Effector memory CD4-positive, alpha-beta T cell (primary cell): ENCODE results near the gene PTMA.
A peak's percentile ranks its signal among the peaks of the same experiment; 100 is the strongest.

Experiments
- DNase-seq, 3 donors: peaks; one replicate each; pipeline ENCODE4 v3.0.0-alpha.2; 2020
- H3K27ac ChIP-seq: 2 replicates; pipeline ENCODE4 v1.7.0; 2013; ENCODE audit warnings: mild to moderate bottlenecking, low read length, moderate library complexity; ENCODE audit not compliant: insufficient read depth, poor library complexity, severe bottlenecking
- H3K27me3 ChIP-seq: replicated peaks from 2 replicates; pipeline ENCODE4 v1.7.0; 2013; ENCODE audit warnings: mild to moderate bottlenecking, low read length; ENCODE audit not compliant: insufficient read depth, control insufficient read depth, poor library complexity, severe bottlenecking
- H3K36me3 ChIP-seq: 2 replicates; pipeline ENCODE4 v1.7.0; 2013; ENCODE audit warnings: mild to moderate bottlenecking, low read length, moderate library complexity; ENCODE audit not compliant: control insufficient read depth, insufficient read depth
- H3K4me1 ChIP-seq: 2 replicates; pipeline ENCODE4 v1.7.0; 2013; ENCODE audit warnings: low read length, mild to moderate bottlenecking; ENCODE audit not compliant: control insufficient read depth, insufficient read depth, poor library complexity, severe bottlenecking
- H3K4me3 ChIP-seq: 2 replicates; pipeline ENCODE4 v1.7.0; 2013; ENCODE audit warnings: low read length, low read depth, mild to moderate bottlenecking; ENCODE audit not compliant: insufficient read depth, poor library complexity, severe bottlenecking
- H3K9me3 ChIP-seq: 2 replicates; pipeline ENCODE4 v1.7.0; 2013; ENCODE audit warnings: mild to moderate bottlenecking, low read length, moderate library complexity; ENCODE audit not compliant: control insufficient read depth

PTMA gene

DNA sequence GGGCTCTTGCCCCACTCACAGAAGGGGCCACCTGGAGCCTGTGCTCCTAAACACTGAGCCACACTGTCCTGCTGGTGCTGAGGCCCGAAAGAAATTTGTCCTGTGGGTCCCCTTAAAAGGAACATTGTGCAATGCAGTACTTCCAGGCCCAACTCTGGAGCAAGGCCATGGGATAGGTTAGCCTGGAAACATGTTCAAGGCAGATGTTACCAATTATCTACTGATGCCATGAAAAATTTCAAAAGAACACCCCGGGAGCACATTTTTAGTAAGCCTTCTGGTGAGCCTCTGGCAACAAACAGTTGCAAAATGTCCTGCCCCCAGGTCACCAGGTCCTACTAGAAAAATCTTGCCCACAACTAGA is 12.3 kb upstream of the PTMA start:
- no peaks in the 10 kb centered on the region for H3K9me3 ChIP-seq
- H3K27ac ChIP-seq, result no peak overlapping the region
- no peaks in the 10 kb centered on the region for H3K27me3 ChIP-seq
- no peak for DNase-seq
- H3K4me3 ChIP-seq, result no peak overlapping the region
- H3K36me3 ChIP-seq, result no peaks in the 10 kb centered on the region
- no peaks in the 10 kb centered on the region for H3K4me1 ChIP-seq

DNA sequence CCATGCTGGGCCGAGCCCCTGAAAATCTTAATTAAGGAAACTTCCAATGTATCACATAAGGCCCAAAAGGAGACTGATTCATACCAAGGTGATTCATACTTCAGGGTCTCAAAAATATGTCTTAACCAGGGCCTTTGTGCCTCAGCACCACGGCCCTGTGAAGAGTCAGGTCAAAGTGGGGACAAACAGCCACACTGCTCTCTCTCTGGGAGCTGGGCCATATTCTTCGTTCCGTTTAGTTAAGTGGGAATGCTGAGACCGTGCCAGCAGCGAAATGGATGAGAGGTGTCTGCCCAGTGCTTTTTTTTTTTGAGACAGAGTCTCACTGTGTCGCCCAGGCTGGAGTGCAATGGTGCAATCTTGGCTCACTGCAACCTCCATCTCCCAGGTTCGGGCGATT is 9.3 kb upstream of the PTMA start:
- DNase-seq, result no peak
- no peak overlapping the region for H3K4me3 ChIP-seq
- H3K4me1 ChIP-seq, result no peaks in the 10 kb centered on the region
- no peaks in the 10 kb centered on the region for H3K27me3 ChIP-seq
- H3K9me3 ChIP-seq, result no peaks in the 10 kb centered on the region
- H3K36me3 ChIP-seq, result no peaks in the 10 kb centered on the region
- no peak overlapping the region for H3K27ac ChIP-seq

DNA sequence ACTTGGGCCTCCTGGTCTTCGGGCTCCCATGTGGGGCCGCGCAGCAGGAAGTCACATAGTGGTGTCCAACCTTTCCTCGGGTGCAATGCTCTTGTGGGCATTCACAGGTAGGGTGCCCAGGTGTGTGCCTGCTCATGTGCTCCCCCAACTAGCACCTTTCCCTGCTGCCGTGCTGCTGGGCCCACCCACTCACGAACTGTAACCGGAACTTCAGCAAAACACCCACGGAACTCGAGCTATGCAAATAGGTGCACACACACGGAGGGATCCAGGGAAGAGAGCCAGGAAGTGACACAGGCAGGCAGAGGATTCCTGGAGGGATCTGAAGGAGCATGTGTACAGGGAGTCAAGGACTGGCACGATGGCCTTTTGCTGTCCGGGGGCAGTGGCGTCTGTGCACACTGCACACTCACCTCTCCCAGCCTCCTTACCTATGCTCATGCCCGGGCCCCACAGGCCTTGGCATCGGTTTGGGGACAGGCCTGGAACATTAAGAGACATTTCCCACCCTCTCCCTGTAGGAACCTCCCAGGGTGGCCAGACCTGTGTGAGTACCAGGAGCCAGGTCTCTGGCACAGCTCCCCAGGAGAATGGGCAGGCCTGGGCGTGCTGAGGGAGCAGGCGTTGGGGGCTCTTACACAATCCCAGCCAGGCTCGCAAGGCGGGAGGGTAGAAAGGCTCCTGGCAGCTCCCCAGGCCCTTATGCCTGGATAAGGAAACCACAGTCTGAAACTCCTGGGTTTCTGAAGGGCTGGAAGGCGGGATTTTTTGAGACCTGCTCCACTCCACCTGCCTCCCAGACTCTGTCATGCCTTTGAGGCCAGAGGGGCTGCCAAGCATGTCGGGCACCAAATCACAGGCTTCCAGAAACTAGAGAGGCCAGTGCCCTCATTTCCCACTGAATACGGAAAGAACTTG is 6.6 kb upstream of the PTMA start:
- DNase-seq, result no peak
- H3K36me3 ChIP-seq, result no peaks in the 10 kb centered on the region
- no peaks in the 10 kb centered on the region for H3K27me3 ChIP-seq
- H3K4me1 ChIP-seq, result peaks cover 8% of the 10 kb centered on the region
- no peaks in the 10 kb centered on the region for H3K9me3 ChIP-seq
- H3K4me3 ChIP-seq, result no peak overlapping the region
- H3K27ac ChIP-seq, result no peak overlapping the region

DNA sequence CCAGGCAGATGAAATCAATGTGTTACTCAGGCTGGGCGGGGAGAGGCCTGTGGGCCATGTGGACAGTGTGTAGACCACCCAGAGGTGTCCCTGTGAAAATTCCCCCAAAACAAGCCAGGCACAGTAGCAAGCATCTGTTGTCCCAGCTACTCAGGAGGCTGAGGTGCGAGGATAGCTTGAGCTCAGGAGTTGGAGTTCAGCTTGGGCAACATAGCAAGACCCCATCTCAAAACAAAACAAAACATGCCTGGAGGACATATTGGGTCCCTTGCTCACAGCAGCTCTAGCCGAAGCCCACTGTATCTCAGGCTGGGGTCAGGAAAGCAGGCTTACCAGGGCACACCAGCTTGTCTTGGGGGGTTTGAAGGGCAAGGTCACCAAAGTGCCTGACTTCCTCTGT is 4.3 kb upstream of the PTMA start:
- H3K36me3 ChIP-seq, result peaks cover 5% of the 10 kb centered on the region
- no peak overlapping the region for H3K27ac ChIP-seq
- H3K9me3 ChIP-seq, result no peaks in the 10 kb centered on the region
- no peaks in the 10 kb centered on the region for H3K27me3 ChIP-seq
- H3K4me3 ChIP-seq, result no peak overlapping the region
- H3K4me1 ChIP-seq, result peaks cover 8% of the 10 kb centered on the region
- no peak for DNase-seq

DNA sequence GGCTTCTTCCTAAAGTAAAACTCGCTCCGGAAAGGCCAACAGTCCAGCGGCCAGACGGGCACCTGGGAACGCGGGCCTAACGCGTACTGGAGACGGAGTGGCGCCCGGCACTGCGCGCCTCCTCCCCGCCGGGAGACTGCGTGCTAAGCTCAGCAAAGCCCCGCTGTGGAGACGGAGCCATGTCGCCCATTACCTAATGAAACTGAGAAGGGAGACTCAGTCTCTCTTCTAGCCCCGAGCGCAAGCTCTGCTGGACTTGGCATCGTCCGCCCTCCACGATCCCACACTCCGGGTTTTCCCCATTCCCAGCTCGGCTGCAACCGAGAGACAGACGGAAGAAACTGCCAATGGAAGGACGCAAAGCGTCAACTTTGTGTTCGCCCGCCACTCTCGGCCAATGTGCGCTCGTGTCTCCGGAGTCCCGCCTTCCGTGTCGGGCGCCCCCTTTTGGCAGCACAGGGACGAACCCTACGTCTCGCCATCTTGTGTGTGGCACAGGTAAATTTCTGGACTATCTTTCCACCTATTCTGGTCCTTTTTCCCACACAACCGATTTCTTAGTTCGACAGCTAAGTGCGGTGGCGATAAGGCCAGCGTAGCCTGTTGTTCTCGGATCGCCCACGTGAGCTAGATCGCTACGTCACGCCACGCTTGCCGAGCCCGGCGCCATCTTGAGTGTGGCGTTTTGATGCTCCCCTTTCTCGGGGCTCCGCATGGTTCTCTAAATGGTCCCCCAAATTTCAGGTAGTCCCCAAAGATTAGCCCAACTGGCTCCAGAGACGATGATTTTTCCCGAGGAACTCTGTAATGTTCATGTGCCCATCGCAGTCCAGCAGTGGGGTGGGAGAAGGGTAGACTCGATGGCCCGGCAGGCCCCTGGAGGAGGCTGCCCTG is 1.3 kb upstream of the PTMA start:
- peak; percentile 93 to 94 (median 93) for DNase-seq
- H3K36me3 ChIP-seq, result peaks cover 11% of the 10 kb centered on the region
- H3K9me3 ChIP-seq, result no peaks in the 10 kb centered on the region
- peak overlapping the region; percentile 100 for H3K27ac ChIP-seq
- H3K4me3 ChIP-seq, result peak overlapping the region; percentile 83
- no peaks in the 10 kb centered on the region for H3K27me3 ChIP-seq
- H3K4me1 ChIP-seq, result peaks cover 25% of the 10 kb centered on the region

DNA sequence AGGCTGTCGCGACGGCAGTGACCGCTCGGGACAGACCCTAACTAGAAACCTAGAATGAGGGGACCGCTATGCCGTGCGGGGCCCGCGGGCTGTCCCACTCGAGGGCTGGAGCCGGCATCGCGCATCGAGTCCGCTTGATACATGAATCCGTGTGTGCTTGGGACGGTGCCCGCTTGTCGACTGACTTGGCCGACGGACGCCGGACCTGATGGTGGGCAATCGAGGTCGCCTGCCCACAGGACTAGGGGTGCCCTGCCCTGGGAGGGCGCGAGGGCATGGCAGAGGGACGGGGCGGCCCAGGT is 749 bp upstream of the PTMA start:
- peaks cover 31% of the 10 kb centered on the region for H3K4me1 ChIP-seq
- no peaks in the 10 kb centered on the region for H3K9me3 ChIP-seq
- peak overlapping the region; percentile 83 for H3K4me3 ChIP-seq
- H3K27ac ChIP-seq, result peak overlapping the region; percentile 100
- no peaks in the 10 kb centered on the region for H3K27me3 ChIP-seq
- peaks cover 14% of the 10 kb centered on the region for H3K36me3 ChIP-seq
- DNase-seq, result peak in 1 of 3 donors; percentile 47

DNA sequence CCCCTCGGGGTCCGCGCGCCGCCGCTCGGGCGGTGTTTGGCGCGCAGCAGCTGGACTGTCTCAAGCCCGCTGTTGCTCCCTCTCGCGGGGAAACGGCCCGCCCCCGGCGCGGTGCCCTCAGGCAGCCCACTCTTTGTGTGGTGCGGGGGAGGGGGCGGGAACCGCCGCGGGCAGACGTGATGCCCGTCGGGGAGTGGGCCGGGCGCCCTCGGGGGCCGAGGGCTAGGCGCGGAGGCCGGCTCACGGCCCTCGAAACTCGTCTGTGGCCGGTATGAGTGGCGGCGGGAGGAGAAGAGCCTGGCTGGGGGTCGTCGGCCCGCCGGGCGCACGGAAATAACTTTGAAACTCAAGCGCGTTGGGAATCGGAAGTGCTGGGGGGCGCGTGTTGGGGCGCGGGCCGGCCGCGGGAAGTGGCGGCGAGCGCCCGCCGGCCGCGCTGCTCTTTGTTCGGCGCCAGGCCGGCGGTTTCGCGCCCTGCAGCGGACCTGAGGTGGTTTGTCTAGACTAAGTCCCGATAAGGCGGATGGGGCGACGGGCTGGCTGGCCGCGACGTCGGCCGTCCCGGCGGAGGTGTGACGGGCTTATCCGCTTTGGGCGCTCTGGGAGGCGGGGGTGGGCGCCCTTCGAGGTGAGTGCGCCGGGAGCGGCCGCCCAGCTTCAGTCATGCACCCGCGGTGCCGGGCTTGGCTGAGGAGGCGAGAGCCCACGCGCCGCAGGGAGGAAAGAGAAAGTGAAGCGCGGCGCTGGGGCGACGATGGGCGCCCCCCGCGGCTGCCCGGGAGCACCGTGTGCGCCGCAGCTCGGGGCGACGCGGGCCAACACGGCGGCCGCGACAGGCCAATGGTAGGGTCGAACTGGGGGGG is 679 bp downstream of the PTMA start:
- Histone ChIP-seq H3K36me3 (peaks cover 14% of the 10 kb centered on the region), H3K27me3 (no peaks in the 10 kb centered on the region), H3K4me3 (peak overlapping the region; percentile 99), H3K9me3 (no peaks in the 10 kb centered on the region), H3K27ac (peak overlapping the region; percentile 100), H3K4me1 (peaks cover 31% of the 10 kb centered on the region)
- DNase-seq, result peak; percentile 40 to 50 (median 49)

DNA sequence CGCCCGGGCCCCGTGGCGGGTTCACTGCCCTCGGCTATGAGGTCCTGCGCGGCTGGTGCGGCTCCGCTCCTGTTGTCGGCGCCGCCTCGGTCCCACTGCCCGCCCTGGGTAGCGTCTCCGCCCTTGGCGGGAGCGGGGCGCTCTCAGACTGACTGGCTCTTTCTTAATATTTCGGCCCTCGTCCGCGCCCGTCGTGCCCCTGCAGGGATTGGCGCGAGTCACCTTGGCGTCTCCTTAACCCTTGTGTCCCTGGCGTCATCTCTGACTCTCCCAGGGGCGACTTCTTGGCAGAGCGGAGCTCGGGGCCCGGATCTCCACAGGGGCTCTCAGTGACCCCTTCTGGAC is 1.3 kb downstream of the PTMA start:
- Histone ChIP-seq H3K4me3 (peak overlapping the region; percentile 99), H3K27me3 (no peaks in the 10 kb centered on the region), H3K36me3 (peaks cover 14% of the 10 kb centered on the region), H3K27ac (peak overlapping the region; percentile 100), H3K4me1 (peaks cover 33% of the 10 kb centered on the region), H3K9me3 (no peaks in the 10 kb centered on the region)
- peak in 2 of 3 donors; percentile 21 to 48 for DNase-seq

DNA sequence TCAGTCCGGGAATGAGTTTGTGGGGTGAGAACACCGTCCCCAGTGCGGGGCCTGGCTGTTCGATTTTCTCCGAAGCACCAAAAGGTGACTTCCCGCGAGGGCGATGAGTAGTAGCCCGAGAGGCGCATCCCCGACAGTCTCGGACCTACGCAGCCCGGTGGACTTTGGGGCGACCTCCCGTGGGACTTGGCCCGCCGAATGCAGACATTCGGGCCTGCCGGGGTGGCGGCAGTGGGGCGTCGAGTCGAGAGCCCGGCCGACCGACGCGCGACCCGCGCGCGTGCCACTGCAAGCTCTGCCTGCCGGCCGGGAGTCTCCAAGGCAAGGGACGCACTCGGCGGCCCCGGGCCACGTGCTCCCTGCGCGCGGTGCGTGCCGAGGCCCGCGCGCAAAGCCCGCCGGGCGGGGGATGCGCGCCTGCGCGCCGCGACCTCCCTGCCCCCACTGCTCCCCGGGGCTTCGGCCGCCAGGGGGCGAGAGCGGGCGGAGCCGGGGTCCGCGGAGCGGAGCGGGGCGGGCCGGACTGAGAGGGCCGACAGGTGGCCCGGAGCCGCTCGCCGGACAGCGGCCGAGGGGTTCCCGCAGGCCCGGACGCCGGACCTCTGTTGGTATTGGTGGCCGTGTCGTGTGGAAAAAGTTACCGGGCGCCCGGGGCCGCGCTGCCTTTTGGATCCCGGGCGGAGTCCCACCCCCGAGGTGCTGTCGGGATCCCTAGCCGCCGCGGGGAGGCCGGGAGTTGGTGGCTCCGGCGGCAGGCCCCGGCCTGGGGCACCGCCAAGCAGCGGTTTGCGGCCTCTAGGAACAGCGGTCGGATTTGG is 1.9 kb downstream of the PTMA start:
- no peaks in the 10 kb centered on the region for H3K27me3 ChIP-seq
- H3K9me3 ChIP-seq, result no peaks in the 10 kb centered on the region
- H3K4me1 ChIP-seq, result peaks cover 39% of the 10 kb centered on the region
- H3K4me3 ChIP-seq, result peak overlapping the region; percentile 99
- DNase-seq, result peak; percentile 75 to 79 (median 78)
- H3K36me3 ChIP-seq, result peaks cover 14% of the 10 kb centered on the region
- peak overlapping the region; percentile 100 for H3K27ac ChIP-seq
